T47D (cell line): ENCODE data around the gene TRPT1.
A peak's percentile ranks its signal among the peaks of the same experiment; 100 is the strongest.

Experiments used
- DNase-seq, 2 experiments: peaks; one replicate each; pipeline versions ENCODE4 v3.0.0 to v3.0.0-alpha.2; 2011 to 2012; ENCODE audit warnings: low read depth in 1 of 2, low spot score in 1 of 2
- JUND ChIP-seq: IDR thresholded peaks from 2 replicates; pipeline ENCODE4 v1.6.1; 2012; ENCODE audit warnings: low read depth
- in situ Hi-C: cut with HindIII; loops from 2 replicates; pipeline ENCODE4 v1.10.0; 2016; ENCODE audit warnings: low sequenced_read_pairs, low pct_unique_long_range_greater_than_20kb

The TRPT1 gene

GRCh38 chr11:64210301-64211020 is 15.5 kb downstream of the TRPT1 start:
- no peak for DNase-seq
- in situ Hi-C loops = no loop called here
- TF ChIP-seq JUND = no peak

- in situ Hi-C loops = no loop called here
- no peak for TF ChIP-seq JUND
- DNase-seq = no peak
Observed at GRCh38 chr11:64209563-64209843, 16.5 kb downstream of the TRPT1 start.

GRCh38 chr11:64208796-64209562 is 17.0 kb downstream of the TRPT1 start:
- no peak for DNase-seq
- in situ Hi-C loops = no loop called here
- TF ChIP-seq JUND = no peak

GRCh38 chr11:64208086-64208795 is 17.7 kb downstream of the TRPT1 start:
- DNase-seq = no peak
- no peak for TF ChIP-seq JUND
- in situ Hi-C loops = no loop called here

- in situ Hi-C loops = no loop called here
- no peak for DNase-seq
- no peak for TF ChIP-seq JUND
Observed at GRCh38 chr11:64207256-64208085, 18.5 kb downstream of the TRPT1 start.

- in situ Hi-C loops = no loop called here
- no peak for TF ChIP-seq JUND
- DNase-seq = no peak
Observed at GRCh38 chr11:64206457-64207255, 19.3 kb downstream of the TRPT1 start, which contains the start of gene FERMT3. Gene FERMT3 (plus strand): TSS chr11:64206721. CDS start chr11:64207365, 644 bp downstream.

- in situ Hi-C loops = no loop called here
- TF ChIP-seq JUND = no peak
Observed at GRCh38 chr11:64204464-64204989, 21.5 kb downstream of the TRPT1 start.

GRCh38 chr11:64204080-64204440 is 21.9 kb downstream of the TRPT1 start:
- no peak for TF ChIP-seq JUND
- in situ Hi-C loops = no loop called here
- no peak for DNase-seq

More at GRCh38 chr11:64204464-64204989, 21.5 kb downstream of the TRPT1 start:
- peak; percentile 87 to 93 for DNase-seq

- in situ Hi-C loops = no loop called here
- TF ChIP-seq JUND = no peak
- no peak for DNase-seq
Observed at GRCh38 chr11:64203421-64204079, 22.4 kb downstream of the TRPT1 start.

GRCh38 chr11:64202992-64203391 is 23.0 kb downstream of the TRPT1 start:
- TF ChIP-seq JUND = no peak
- DNase-seq = no peak
- in situ Hi-C loops = no loop called here

- in situ Hi-C loops = no loop called here
- DNase-seq = no peak
- no peak for TF ChIP-seq JUND
Observed at GRCh38 chr11:64201543-64201942, 24.4 kb downstream of the TRPT1 start.
